Measurements from ENCODE around the gene MSI2. TPM values are rescaled to one million over a fixed set of nuclear protein-coding genes. Genes with fewer than 3 reads are reported as not detected.

MSI2 gene
- total and polyA plus RNA-seq, 9 of the 15 experiments (the other 6 are each of a cell fraction or from before 2014, with no cell fraction given) = 4.6 to 61.8 (median 42.4) TPM

DNA sequence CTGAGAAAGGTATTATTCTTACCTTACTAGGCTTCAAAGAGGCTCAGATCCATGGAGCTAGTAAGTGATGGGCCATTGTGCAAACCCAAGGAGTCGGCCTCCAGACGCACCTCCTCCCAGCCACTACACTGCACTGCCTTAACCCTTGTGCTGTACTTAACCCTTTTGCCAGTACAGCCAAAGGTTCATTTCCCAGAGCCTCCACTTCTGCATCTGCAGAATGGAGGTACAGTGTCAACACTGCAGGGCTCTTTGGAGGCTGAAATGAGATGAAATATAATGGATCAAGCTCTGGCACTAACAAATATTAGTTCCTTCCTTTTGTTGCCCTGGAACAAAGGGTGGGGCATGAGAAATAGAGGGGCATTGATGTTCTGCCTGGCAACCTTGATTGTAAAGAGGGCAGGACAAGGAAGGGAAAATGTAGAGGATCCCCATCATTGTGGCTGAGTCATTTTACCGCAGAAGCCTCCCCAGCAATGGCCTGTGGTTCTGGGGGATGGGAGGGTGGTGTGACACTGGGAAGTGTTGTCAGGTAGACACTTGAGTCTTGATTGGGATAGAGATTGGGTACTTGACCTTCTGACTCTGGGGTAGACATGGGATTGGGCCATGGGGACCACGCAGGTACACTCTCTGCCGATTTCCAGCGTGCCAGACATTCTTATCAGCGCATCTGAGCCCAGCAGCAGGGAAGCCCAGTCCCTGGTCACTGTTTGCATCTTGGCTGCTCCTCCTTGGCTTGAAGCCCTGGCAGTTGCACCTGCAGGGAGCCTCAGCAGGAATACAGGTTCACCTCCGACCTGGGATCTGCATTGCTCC, 84.0 kb downstream of the MSI2 start (continued):
- TF ChIP-seq, protein P1, sequence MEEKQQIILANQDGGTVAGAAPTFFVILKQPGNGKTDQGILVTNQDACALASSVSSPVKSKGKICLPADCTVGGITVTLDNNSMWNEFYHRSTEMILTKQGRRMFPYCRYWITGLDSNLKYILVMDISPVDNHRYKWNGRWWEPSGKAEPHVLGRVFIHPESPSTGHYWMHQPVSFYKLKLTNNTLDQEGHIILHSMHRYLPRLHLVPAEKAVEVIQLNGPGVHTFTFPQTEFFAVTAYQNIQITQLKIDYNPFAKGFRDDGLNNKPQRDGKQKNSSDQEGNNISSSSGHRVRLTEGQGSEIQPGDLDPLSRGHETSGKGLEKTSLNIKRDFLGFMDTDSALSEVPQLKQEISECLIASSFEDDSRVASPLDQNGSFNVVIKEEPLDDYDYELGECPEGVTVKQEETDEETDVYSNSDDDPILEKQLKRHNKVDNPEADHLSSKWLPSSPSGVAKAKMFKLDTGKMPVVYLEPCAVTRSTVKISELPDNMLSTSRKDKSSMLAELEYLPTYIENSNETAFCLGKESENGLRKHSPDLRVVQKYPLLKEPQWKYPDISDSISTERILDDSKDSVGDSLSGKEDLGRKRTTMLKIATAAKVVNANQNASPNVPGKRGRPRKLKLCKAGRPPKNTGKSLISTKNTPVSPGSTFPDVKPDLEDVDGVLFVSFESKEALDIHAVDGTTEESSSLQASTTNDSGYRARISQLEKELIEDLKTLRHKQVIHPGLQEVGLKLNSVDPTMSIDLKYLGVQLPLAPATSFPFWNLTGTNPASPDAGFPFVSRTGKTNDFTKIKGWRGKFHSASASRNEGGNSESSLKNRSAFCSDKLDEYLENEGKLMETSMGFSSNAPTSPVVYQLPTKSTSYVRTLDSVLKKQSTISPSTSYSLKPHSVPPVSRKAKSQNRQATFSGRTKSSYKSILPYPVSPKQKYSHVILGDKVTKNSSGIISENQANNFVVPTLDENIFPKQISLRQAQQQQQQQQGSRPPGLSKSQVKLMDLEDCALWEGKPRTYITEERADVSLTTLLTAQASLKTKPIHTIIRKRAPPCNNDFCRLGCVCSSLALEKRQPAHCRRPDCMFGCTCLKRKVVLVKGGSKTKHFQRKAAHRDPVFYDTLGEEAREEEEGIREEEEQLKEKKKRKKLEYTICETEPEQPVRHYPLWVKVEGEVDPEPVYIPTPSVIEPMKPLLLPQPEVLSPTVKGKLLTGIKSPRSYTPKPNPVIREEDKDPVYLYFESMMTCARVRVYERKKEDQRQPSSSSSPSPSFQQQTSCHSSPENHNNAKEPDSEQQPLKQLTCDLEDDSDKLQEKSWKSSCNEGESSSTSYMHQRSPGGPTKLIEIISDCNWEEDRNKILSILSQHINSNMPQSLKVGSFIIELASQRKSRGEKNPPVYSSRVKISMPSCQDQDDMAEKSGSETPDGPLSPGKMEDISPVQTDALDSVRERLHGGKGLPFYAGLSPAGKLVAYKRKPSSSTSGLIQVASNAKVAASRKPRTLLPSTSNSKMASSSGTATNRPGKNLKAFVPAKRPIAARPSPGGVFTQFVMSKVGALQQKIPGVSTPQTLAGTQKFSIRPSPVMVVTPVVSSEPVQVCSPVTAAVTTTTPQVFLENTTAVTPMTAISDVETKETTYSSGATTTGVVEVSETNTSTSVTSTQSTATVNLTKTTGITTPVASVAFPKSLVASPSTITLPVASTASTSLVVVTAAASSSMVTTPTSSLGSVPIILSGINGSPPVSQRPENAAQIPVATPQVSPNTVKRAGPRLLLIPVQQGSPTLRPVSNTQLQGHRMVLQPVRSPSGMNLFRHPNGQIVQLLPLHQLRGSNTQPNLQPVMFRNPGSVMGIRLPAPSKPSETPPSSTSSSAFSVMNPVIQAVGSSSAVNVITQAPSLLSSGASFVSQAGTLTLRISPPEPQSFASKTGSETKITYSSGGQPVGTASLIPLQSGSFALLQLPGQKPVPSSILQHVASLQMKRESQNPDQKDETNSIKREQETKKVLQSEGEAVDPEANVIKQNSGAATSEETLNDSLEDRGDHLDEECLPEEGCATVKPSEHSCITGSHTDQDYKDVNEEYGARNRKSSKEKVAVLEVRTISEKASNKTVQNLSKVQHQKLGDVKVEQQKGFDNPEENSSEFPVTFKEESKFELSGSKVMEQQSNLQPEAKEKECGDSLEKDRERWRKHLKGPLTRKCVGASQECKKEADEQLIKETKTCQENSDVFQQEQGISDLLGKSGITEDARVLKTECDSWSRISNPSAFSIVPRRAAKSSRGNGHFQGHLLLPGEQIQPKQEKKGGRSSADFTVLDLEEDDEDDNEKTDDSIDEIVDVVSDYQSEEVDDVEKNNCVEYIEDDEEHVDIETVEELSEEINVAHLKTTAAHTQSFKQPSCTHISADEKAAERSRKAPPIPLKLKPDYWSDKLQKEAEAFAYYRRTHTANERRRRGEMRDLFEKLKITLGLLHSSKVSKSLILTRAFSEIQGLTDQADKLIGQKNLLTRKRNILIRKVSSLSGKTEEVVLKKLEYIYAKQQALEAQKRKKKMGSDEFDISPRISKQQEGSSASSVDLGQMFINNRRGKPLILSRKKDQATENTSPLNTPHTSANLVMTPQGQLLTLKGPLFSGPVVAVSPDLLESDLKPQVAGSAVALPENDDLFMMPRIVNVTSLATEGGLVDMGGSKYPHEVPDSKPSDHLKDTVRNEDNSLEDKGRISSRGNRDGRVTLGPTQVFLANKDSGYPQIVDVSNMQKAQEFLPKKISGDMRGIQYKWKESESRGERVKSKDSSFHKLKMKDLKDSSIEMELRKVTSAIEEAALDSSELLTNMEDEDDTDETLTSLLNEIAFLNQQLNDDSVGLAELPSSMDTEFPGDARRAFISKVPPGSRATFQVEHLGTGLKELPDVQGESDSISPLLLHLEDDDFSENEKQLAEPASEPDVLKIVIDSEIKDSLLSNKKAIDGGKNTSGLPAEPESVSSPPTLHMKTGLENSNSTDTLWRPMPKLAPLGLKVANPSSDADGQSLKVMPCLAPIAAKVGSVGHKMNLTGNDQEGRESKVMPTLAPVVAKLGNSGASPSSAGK (IDR thresholded peaks at IDR 0.05) = no peak
- TF ChIP-seq CREB5 (CRISPR knock-in tag; IDR thresholded peaks at IDR 0.05) (no peak), MYC (IDR thresholded peaks at IDR 0.05; ENCODE audit: low read depth, low read length) (no peak), MYC (CRISPR knock-in tag; IDR thresholded peaks at IDR 0.05; ENCODE audit: borderline replicate concordance, low read depth) (no peak), HDAC2 (IDR thresholded peaks at IDR 0.05) (peak; percentile 71; the same call in 1 of the 2 replicates), CEBPB (tag; IDR thresholded peaks at IDR 0.05) (peak; percentile 23; the same call in 1 of the 2 replicates), KLF6 (CRISPR knock-in tag; IDR thresholded peaks at IDR 0.05; ENCODE audit: borderline replicate concordance) (no peak), HDAC3 (IDR thresholded peaks at IDR 0.05; ENCODE audit: borderline replicate concordance, partially characterized antibody) (no peak), ZNF644 (tag; IDR thresholded peaks at IDR 0.05; ENCODE audit: low read depth) (no peak), SMARCB1 (IDR thresholded peaks at IDR 0.05; ENCODE audit: insufficient read length, low read depth) (no peak), ZKSCAN3 (CRISPR knock-in tag; IDR thresholded peaks at IDR 0.05) (no peak), SAP30 (IDR thresholded peaks at IDR 0.05; ENCODE audit: borderline replicate concordance, insufficient read depth, low read depth, low read length, poor library complexity, severe bottlenecking) (no peak), C11orf30 (IDR thresholded peaks at IDR 0.05; ENCODE audit: low read depth) (peak; percentile 63; the same call in 1 of the 2 replicates), PTBP1 (IDR thresholded peaks at IDR 0.05; ENCODE audit: low read depth, low read length) (no peak)

Measured in K562 (cell line).